Kidney tubule cell (primary cell): ENCODE results near the gene HS3ST4.
A peak's percentile ranks its signal among the peaks of the same experiment; 100 is the strongest.
"Not testable (repeated sequence)": the region's sequence is repeated elsewhere in the genome, so short reads cannot be mapped to it uniquely, and the experiment has no call there.

Experiments used
- DNase-seq: peaks from one replicate; pipeline ENCODE4 v3.0.0-alpha.2; 2018; ENCODE audit warnings: low spot score

HS3ST4 gene

GRCh38 chr16:25988882-25989281 lies 297.1 kb downstream of the HS3ST4 start:
- no peak for DNase-seq

DNA sequence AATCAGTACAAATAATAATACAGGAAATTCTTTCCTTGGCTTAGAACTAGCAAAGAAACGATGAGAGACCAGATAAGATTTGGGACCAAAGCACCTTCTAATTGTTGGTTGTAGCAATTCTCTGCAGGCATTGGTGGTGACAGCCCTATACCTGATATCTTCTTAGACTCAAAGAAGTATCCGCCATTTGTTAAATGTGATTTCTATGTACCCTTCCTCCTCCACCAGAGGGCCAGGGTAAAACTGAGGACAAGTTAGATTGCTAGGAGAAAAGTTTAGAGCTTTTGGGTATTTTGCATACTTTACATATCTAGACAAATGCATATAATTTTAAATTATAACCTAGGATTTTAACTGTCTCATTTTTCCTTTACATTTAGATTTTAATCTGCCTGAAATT lies 304.3 kb downstream of the HS3ST4 start:
- DNase-seq: no peak

GRCh38 chr16:26005336-26005735 lies 313.6 kb downstream of the HS3ST4 start:
- DNase-seq: no peak

GRCh38 chr16:26012376-26012775 lies 320.6 kb downstream of the HS3ST4 start:
- no peak for DNase-seq

GRCh38 chr16:26015776-26016175 lies 324.0 kb downstream of the HS3ST4 start:
- no peak for DNase-seq

DNA sequence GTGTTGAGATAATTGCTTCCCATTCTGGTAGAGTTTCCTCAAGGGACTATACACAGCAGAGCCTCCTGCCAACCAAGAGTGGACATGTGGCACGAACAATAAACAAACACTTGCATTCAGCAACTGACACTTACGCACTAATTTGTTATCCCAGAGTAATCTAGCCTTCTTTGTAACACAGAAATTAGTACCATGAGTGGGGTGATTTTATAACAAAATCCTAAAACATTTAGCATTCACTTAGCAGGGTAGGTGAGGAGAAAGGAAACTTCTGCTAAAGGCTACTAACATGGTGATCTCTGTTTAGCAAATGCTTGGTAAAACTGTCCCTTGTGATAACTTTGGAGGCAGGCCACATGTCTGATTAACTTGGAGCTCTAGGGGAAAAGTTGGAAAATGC lies 325.2 kb downstream of the HS3ST4 start:
- DNase-seq: no peak

- no peak for DNase-seq
Measured at GRCh38 chr16:26019381-26020242, 327.9 kb downstream of the HS3ST4 start.

- no peak for DNase-seq
Measured at GRCh38 chr16:26026709-26027450, 335.1 kb downstream of the HS3ST4 start.

GRCh38 chr16:26031286-26031685 lies 339.5 kb downstream of the HS3ST4 start:
- DNase-seq: no peak

DNA sequence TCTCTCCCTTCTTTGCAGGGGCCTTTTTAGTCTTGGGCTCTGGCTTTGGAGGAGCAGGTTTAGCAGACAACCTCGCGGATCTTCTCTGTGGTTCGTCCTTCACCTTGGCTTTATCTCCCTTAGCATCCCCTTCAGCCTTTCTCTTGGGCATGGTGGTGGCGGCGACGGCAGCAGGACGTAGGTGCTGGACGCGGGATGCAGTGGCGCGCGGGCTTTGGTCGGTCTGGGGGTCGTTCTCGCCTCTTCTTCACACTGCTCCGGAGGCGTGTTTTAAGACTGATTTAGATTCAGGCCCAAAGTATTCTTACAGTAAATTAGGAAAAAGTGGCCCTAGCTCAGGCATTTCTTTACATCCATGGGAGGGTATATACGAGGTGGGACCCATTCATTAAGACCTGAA lies 340.9 kb downstream of the HS3ST4 start:
- not testable (repeated sequence) for DNase-seq

GRCh38 chr16:26041952-26042668 lies 350.4 kb downstream of the HS3ST4 start:
- DNase-seq: no peak

GRCh38 chr16:26050472-26050871 lies 358.7 kb downstream of the HS3ST4 start:
- DNase-seq: no peak

GRCh38 chr16:26051063-26051462 lies 359.3 kb downstream of the HS3ST4 start:
- no peak for DNase-seq

- no peak for DNase-seq
Measured at GRCh38 chr16:26053889-26054288, 362.1 kb downstream of the HS3ST4 start.

DNA sequence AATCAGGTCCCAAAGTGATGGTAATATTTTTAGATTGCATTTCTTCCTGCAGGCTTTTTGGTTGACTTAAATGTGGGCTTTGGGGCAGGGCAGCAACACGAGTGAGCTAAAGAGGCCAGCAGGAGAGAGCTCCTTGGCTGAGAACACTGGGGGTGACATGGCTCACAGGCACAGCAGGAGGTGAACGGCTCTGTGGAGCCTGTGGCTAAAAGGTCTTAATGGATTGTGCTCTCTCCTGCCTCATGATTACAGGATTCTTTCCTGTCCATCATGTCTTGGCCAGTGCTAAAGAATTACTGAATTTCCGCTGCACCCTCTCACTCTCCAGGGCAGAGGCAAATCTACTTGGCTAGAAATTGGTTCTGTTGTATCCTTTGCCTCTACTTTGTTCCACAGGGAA lies 366.6 kb downstream of the HS3ST4 start:
- no peak for DNase-seq

- DNase-seq: no peak
Measured at GRCh38 chr16:26070302-26071100, 378.7 kb downstream of the HS3ST4 start.

DNA sequence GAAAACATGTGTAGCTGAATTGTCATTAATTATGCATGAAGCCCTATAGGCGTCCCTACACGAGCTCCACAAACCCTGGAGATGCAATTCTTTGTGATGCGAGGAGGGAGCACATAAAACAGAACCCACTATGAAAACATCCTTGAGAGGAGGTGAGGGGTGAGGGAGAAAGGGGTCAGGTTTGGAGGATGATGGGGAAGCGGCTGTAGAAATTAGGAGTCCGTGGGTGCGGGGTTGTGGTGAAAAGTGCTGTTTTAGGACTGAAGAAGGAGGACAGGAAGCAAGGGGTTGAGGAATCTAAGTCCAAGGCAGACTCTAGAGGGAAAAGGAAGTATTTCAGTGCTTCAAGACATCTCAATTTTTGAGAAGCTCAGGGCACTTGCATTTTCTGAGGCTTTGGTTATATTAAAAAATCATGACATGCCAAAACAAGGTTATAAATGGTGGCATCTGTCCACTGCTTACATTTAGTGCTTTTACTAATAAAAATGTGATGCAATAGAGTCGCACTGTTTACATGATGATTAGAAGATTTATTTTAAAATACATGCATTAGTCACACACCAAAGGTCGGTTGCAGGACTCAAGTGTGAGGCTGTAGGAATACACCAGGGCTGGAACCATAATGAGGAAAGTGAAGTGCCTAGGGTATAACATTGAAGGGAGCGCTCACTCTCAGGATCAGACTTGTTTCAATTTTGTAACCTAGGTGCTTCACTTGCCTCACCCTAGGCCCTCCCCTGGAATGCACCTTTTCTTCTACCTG lies 379.5 kb downstream of the HS3ST4 start:
- no peak for DNase-seq

- peak; percentile 6 for DNase-seq
Measured at GRCh38 chr16:26078716-26079355, 387.1 kb downstream of the HS3ST4 start.

- DNase-seq: no peak
Measured at GRCh38 chr16:26087091-26087490, 395.3 kb downstream of the HS3ST4 start.

DNA sequence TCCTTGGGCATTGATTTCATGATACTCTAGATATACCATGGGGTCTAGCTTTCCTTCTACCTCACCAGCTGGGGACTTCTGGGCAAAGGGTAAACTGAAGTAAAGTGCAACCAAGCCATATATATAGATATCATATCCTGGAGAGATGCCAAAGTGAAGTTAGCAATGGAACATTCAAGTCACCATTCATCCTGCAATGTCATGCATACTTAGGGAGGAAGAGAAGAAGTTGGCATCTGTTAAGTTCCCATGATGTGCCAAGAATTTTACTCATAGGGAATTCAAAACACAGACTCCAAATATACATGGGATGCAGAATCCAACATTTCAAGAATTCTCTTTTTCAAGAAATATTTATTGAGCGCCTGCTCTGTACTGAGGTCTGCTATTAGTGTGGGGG lies 399.8 kb downstream of the HS3ST4 start:
- no peak for DNase-seq

DNA sequence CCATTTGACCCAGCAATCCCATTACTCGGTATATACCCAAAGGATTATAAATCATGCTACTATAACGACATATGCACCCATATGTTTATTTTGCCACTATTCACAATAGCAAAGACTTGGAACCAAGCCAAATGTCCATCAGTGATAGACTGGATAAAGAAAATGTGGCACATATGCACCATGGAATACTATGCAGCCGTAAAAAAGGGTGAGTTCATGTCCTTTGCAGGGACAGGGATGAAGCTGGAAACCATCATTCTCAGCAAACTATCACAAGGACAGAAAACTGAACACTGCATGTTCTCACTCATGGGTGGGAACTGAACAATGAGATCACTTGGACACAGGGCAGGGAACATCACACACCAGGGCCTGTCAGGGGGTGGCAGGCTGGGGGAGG lies 406.4 kb downstream of the HS3ST4 start:
- not testable (repeated sequence) for DNase-seq
